K562 (cell line): ENCODE data around the gene SCARF2. TPM values are rescaled to one million over a fixed set of nuclear protein-coding genes. Genes with fewer than 3 reads are reported as not detected.
A peak's percentile ranks its signal among the peaks of the same experiment; 100 is the strongest.

Experiments
- ASH1L ChIP-seq: fragments of 450-650 bp; IDR thresholded peaks from 2 replicates; pipeline ENCODE4 v1.6.1; 2018; ENCODE audit warnings: borderline replicate concordance, mild to moderate bottlenecking, low read depth; ENCODE audit not compliant: partially characterized antibody
- BCL6 ChIP-seq: fragments of 250-450 bp; sonication (Bioruptor Pico); IDR thresholded peaks from 2 replicates; pipeline ENCODE4 v1.4.0; 2020
- CHCHD3 ChIP-seq: fragments of 250-450 bp; sonication (Bioruptor Pico); IDR thresholded peaks from 2 replicates; pipeline ENCODE4 v2.1.2; 2022; ENCODE audit warnings: mild to moderate bottlenecking
- GTF2E2 ChIP-seq: fragments of 200-800 bp; sonication (Bioruptor generic); IDR thresholded peaks from 2 replicates; pipeline ENCODE4 v1.6.1; 2016; ENCODE audit warnings: missing genetic modification characterization, missing compliant biosample characterization
- KAT7 ChIP-seq: sonication (generic); formaldehyde crosslinking; IDR thresholded peaks from 2 replicates; pipeline ENCODE4 v1.8.0; 2022; ENCODE audit warnings: missing genetic modification reagents, mild to moderate bottlenecking, borderline replicate concordance
- LARP7 ChIP-seq: fragments of 450-650 bp; IDR thresholded peaks from 2 replicates; pipeline ENCODE4 v1.6.1; 2016
- NFIC ChIP-seq: fragments of 450-650 bp; IDR thresholded peaks from 2 replicates; pipeline ENCODE4 v1.6.1; 2017; ENCODE audit warnings: mild to moderate bottlenecking, inconsistent platforms
- NR2F6 ChIP-seq: fragments of 450-650 bp; formaldehyde crosslinking; IDR thresholded peaks from 2 replicates; pipeline ENCODE4 v1.4.0; 2020; ENCODE audit warnings: mild to moderate bottlenecking
- NR3C1 ChIP-seq: sonication (generic); formaldehyde crosslinking; IDR thresholded peaks from 2 replicates; pipeline ENCODE4 v1.8.1; 2022; ENCODE audit warnings: missing genetic modification reagents
- NR4A1 ChIP-seq, 2 experiments: fragments of 250-450 bp in 1 of 2; fragments of 450-650 bp in 1 of 2; sonication (Bioruptor Pico) in 1 of 2; IDR thresholded peaks; 2 replicates each; pipeline versions ENCODE4 v1.4.0 to v1.6.1; 2016 to 2020; ENCODE audit warnings: mild to moderate bottlenecking in 2 of 2, missing compliant biosample characterization in 1 of 2, missing genetic modification characterization in 1 of 2, moderate library complexity in 1 of 2
- PATZ1 ChIP-seq: fragments of 250-450 bp; sonication (Bioruptor Pico); IDR thresholded peaks from 2 replicates; pipeline ENCODE4 v1.5.0; 2020; ENCODE audit warnings: mild to moderate bottlenecking, borderline replicate concordance
- RHOXF2B ChIP-seq: fragments of 250-450 bp; sonication (Bioruptor Pico); conservative IDR thresholded peaks from 2 replicates; pipeline ENCODE4 v1.5.1; 2021
- TCF3 ChIP-seq: sonication (generic); formaldehyde crosslinking; IDR thresholded peaks from 2 replicates; pipeline ENCODE4 v1.4.0; 2020; ENCODE audit warnings: mild to moderate bottlenecking, missing genetic modification reagents
- XRCC3 ChIP-seq: fragments of 450-650 bp; IDR thresholded peaks from 2 replicates; pipeline ENCODE4 v1.6.1; 2017; ENCODE audit warnings: mild to moderate bottlenecking, moderate library complexity
- ZNF165 ChIP-seq: fragments of 250-450 bp; sonication (Bioruptor Pico); IDR thresholded peaks from 2 replicates; pipeline ENCODE4 v1.4.0; 2020; ENCODE audit warnings: borderline replicate concordance
- ZNF511 ChIP-seq: sonication (generic); formaldehyde crosslinking; IDR thresholded peaks from 2 replicates; pipeline ENCODE4 v1.8.0; 2022; ENCODE audit warnings: mild to moderate bottlenecking, missing genetic modification reagents
- ZNF740 ChIP-seq, 3 experiments: fragments of 200-800 bp in 1 of 3; sonication (Bioruptor generic) in 1 of 3; sonication (generic) in 1 of 3; formaldehyde crosslinking in 1 of 3; IDR thresholded peaks; 2 replicates each; pipeline versions ENCODE4 v1.6.1 to v1.8.0; 2016 to 2022; ENCODE audit warnings: mild to moderate bottlenecking in 2 of 3, missing compliant biosample characterization in 2 of 3, missing genetic modification characterization in 2 of 3, missing genetic modification reagents in 1 of 3
- ZSCAN29 ChIP-seq: fragments of 450-650 bp; IDR thresholded peaks from 2 replicates; pipeline ENCODE4 v1.6.1; 2017
- polyA plus RNA-seq, 8 experiments: library from polyadenylated mRNA; depleted of rRNA in 4 of 8; stranded (reverse) in 5 of 8; unstranded in 3 of 8; fragments of >200 nt; fragmentation: Nextera tagmentation in 2 of 8; fragmentation: Illumina TruSeq in 1 of 8; extraction: Ambion mirVana in 2 of 8; extraction: Trizol in 1 of 8; gene quantifications; 2 replicates each; pipeline versions ENCODE4 v1.2.1 to v1.2.3, GENCODE V29; 2011 to 2014; ENCODE audit warnings: inconsistent platforms in 1 of 8, missing spikeins in 1 of 8
- total RNA-seq, 7 experiments: library from RNA; depleted of rRNA in 6 of 7; stranded (reverse); fragments of >200 nt in 6 of 7; fragmentation: Illumina TruSeq in 2 of 7; extraction: Trizol in 2 of 7; gene quantifications; 2 replicates each; pipeline versions ENCODE4 v1.2.1 to v1.2.3, GENCODE V29; 2011 to 2021; ENCODE audit warnings: low replicate concordance in 1 of 7
- TF ChIP-seq, protein P1 (sequence below), 2 experiments: fragments of 450-650 bp; IDR thresholded peaks; 2 replicates each; pipeline ENCODE4 v1.6.1; 2016
- TF ChIP-seq, protein P2 (sequence below), 2 experiments: IDR thresholded peaks; 2 replicates each; pipeline ENCODE4 v1.6.1; 2012; ENCODE audit warnings: improper control_type of control experiment in 2 of 2, low read depth in 2 of 2, low read length in 2 of 2, borderline replicate concordance in 1 of 2

The SCARF2 gene
- total and polyA plus RNA-seq, 9 of the 15 experiments (the other 6 are each of a cell fraction or from before 2014, with no cell fraction given): 0.06 to 0.32 (median 0.21) TPM; not detected in 5

DNA sequence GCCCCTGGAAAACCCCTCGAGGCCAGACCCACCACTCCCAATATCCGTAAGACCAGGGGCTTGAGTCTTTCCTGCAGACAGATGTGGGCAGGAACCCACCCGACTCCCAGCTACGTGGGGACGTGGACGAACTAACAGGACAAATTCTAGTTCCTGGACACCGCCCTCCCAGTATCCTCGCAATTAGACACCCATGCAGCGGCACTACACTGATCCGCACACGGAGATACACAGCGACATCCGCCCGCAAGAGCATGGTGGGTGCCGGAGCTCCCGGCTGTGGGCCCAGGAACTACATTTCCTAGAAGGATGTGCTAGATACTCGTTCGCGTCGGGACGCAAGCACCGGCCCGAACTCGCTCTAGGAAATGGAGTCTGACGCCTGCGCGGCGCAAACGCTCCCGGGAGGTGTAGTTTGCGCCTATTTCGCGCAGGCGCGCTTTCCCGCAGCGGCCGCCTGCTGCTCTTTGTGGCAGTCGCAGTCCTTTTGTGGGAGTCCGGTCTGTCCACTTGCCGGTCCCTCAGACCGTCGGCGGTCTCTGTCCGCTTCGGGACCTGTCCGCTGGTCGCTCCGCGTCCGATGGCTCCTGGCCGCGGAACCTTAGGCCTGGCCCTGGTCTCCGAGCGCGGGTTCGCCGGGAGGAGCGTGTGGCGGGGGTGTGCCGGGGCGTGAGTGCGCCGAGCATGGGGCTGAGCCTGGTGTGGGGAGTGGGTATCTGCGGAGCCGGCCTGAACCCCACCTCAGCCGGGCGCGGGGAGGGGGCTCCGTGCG, 43.7 kb downstream of the SCARF2 start, which contains the start of gene ZNF74 (continued):
- TF ChIP-seq KAT7 (no peak), NR2F6 (no peak; the same call in none of the 2 replicates), ASH1L (no peak), TCF3 (no peak), BCL6 (CRISPR knock-in tag) (peak; percentile 97), CHCHD3 (CRISPR knock-in tag) (peak; percentile 32; the same call in 1 of the 2 replicates), GTF2E2 (tag) (peak; percentile 96; the same call in 1 of the 2 replicates), NR3C1 (no peak), PATZ1 (CRISPR knock-in tag) (peak; percentile 6; the same call in 1 of the 2 replicates), NFIC (no peak), ZSCAN29 (no peak), ZNF165 (0 out of 2 replicates have a peak, but pooled peaks have one; percentile 73), NR4A1 (CRISPR knock-in tag; IDR thresholded peaks at IDR 0.05) (peak; percentile 86), NR4A1 (tag; IDR thresholded peaks at IDR 0.05) (peak; percentile 90), XRCC3 (no peak), RHOXF2B (CRISPR knock-in tag) (peak; percentile 13; the same call in 1 of the 2 replicates), ZNF511 (CRISPR knock-in tag) (no peak), LARP7 (no peak), ZNF740 (CRISPR knock-in tag; IDR thresholded peaks at IDR 0.05) (no peak), ZNF740 (tag; IDR thresholded peaks at IDR 0.05) (no peak; a peak in 1 of 4 replicates)
- TF ChIP-seq, protein P1, sequence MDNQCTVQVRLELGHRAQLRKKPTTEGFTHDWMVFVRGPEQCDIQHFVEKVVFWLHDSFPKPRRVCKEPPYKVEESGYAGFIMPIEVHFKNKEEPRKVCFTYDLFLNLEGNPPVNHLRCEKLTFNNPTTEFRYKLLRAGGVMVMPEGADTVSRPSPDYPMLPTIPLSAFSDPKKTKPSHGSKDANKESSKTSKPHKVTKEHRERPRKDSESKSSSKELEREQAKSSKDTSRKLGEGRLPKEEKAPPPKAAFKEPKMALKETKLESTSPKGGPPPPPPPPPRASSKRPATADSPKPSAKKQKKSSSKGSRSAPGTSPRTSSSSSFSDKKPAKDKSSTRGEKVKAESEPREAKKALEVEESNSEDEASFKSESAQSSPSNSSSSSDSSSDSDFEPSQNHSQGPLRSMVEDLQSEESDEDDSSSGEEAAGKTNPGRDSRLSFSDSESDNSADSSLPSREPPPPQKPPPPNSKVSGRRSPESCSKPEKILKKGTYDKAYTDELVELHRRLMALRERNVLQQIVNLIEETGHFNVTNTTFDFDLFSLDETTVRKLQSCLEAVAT (IDR thresholded peaks at IDR 0.05): no peak
- TF ChIP-seq, protein P2, sequence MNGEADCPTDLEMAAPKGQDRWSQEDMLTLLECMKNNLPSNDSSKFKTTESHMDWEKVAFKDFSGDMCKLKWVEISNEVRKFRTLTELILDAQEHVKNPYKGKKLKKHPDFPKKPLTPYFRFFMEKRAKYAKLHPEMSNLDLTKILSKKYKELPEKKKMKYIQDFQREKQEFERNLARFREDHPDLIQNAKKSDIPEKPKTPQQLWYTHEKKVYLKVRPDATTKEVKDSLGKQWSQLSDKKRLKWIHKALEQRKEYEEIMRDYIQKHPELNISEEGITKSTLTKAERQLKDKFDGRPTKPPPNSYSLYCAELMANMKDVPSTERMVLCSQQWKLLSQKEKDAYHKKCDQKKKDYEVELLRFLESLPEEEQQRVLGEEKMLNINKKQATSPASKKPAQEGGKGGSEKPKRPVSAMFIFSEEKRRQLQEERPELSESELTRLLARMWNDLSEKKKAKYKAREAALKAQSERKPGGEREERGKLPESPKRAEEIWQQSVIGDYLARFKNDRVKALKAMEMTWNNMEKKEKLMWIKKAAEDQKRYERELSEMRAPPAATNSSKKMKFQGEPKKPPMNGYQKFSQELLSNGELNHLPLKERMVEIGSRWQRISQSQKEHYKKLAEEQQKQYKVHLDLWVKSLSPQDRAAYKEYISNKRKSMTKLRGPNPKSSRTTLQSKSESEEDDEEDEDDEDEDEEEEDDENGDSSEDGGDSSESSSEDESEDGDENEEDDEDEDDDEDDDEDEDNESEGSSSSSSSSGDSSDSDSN (IDR thresholded peaks at IDR 0.05; ENCODE audit: borderline replicate concordance in 1 of 2, low read depth in 2 of 2, low read length in 2 of 2): peak; percentile 99
